PC-9 (cell line): ENCODE data around the gene SLC6A18. TPM values are rescaled to one million over a fixed set of nuclear protein-coding genes. Genes with fewer than 3 reads are reported as not detected.

ENCODE experiments used
- BruUV-seq: library from RNA; stranded (reverse); fragments of 400-500 nt; replicated peaks from 2 replicates; lab custom pipeline; 2021; lab: Mats Ljungman, UMichigan
- CTCF ChIA-PET: fragments of 300-600 bp; sonication (Branson Sonifier 250); formaldehyde crosslinking; loops from one replicate; lab custom pipeline; 2022; ENCODE audit warnings: antibody characterized with exemption; lab: Charles Lee
- POLR2A ChIA-PET: fragments of 300-600 bp; sonication (Branson Sonifier 250); formaldehyde crosslinking; loops from one replicate; lab custom pipeline; 2022; ENCODE audit warnings: antibody characterized with exemption; ENCODE audit not compliant: unreplicated experiment; lab: Charles Lee
- DNase-seq, 2 experiments: peaks; one replicate each; pipeline versions ENCODE4 v3.0.0 to v3.0.0-alpha.2; 2015 to 2022; ENCODE audit warnings: mixed read lengths in 1 of 2
- H2AFZ ChIP-seq: fragments of 200-600 bp; sonication (generic); 2 replicates; pipeline ENCODE4 v1.8.1; 2017; ENCODE audit warnings: antibody characterized with exemption
- H3F3A ChIP-seq: fragments of 200-600 bp; sonication (generic); 2 replicates; pipeline ENCODE4 v1.8.1; 2017; ENCODE audit warnings: antibody characterized with exemption, mild to moderate bottlenecking, low read depth; ENCODE audit not compliant: insufficient read depth
- H3K27ac ChIP-seq: fragments of 200-600 bp; sonication (generic); 2 replicates; pipeline ENCODE4 v1.6.1; 2016; ENCODE audit warnings: mixed run types
- H3K27me3 ChIP-seq: fragments of 200-600 bp; sonication (generic); 2 replicates; pipeline ENCODE4 v1.6.1; 2016; ENCODE audit warnings: low read depth, mixed run types; ENCODE audit not compliant: insufficient read depth
- H3K36me3 ChIP-seq: fragments of 200-600 bp; sonication (generic); 2 replicates; pipeline ENCODE4 v1.6.1; 2016; ENCODE audit warnings: low read depth, mixed run types
- H3K4me1 ChIP-seq: fragments of 200-600 bp; sonication (generic); replicated peaks from 2 replicates; pipeline ENCODE4 v1.6.1; 2016; ENCODE audit warnings: mixed run types; ENCODE audit not compliant: insufficient read depth
- H3K4me2 ChIP-seq: fragments of 200-600 bp; sonication (generic); 2 replicates; pipeline ENCODE4 v1.6.1; 2017; ENCODE audit warnings: mixed run types
- H3K4me3 ChIP-seq: fragments of 200-600 bp; sonication (generic); 2 replicates; pipeline ENCODE4 v1.6.1; 2016; ENCODE audit warnings: mixed run types
- H3K79me2 ChIP-seq: fragments of 200-600 bp; sonication (generic); 2 replicates; pipeline ENCODE4 v1.6.1; 2017; ENCODE audit warnings: low read depth, mixed run types
- H3K9me2 ChIP-seq: fragments of 200-600 bp; sonication (generic); 2 replicates; pipeline ENCODE4 v1.8.1; 2017; ENCODE audit warnings: mild to moderate bottlenecking; ENCODE audit not compliant: insufficient read depth
- H3K9me3 ChIP-seq: fragments of 200-600 bp; sonication (generic); 2 replicates; pipeline ENCODE4 v1.8.1; 2016; ENCODE audit warnings: low read depth; ENCODE audit not compliant: insufficient read depth
- H4K20me1 ChIP-seq: fragments of 200-600 bp; sonication (generic); 2 replicates; pipeline ENCODE4 v1.8.1; 2017; ENCODE audit not compliant: insufficient read depth
- CTCF ChIP-seq: fragments of 200-600 bp; sonication (generic); conservative IDR thresholded peaks from 2 replicates; pipeline ENCODE4 v1.6.1; 2017; ENCODE audit warnings: mixed run types, antibody characterized with exemption, mild to moderate bottlenecking, moderate library complexity
- EZH2 ChIP-seq: fragments of 200-600 bp; sonication (generic); IDR thresholded peaks from 2 replicates; pipeline ENCODE4 v1.8.0; 2017; ENCODE audit warnings: antibody characterized with exemption, low read depth
- intact Hi-C: fragments of 100-400 bp; cut with micrococcal nuclease; formaldehyde crosslinking; loops from one replicate; pipeline ENCODE4 v1.10.0; 2022; ENCODE audit not compliant: unreplicated experiment
- total RNA-seq: library from RNA; stranded (reverse); gene quantifications from 2 replicates; pipeline ENCODE4 v1.2.3, GENCODE V29; 2021

Gene SLC6A18
- total RNA-seq, 1 experiment from 2014 or later: not detected

GRCh38 chr5:1295650-1296037 is 70.5 kb downstream of the SLC6A18 start:
- Histone ChIP-seq H3K79me2 (no peaks in the 10 kb centered on the region), H3K36me3 (no peaks in the 10 kb centered on the region), H3K9me3 (no peaks in the 10 kb centered on the region), H3K4me3 (no peak overlapping the region), H3K27me3 (peaks cover 22% of the 10 kb centered on the region; the same call in 1 of the 2 replicates), H3K4me2 (no peak overlapping the region), H3F3A (peaks cover 8% of the 10 kb centered on the region; the same call in 1 of the 2 replicates), H3K9me2 (no peaks in the 10 kb centered on the region), H3K4me1 (no peaks in the 10 kb centered on the region), H3K27ac (no peak overlapping the region), H4K20me1 (no peaks in the 10 kb centered on the region), H2AFZ (no peak overlapping the region)
- ChIA-PET POLR2A (no interaction called here), CTCF (no interaction called here)
- BruUV-seq: no TSS peak
- intact Hi-C loops: no loop called here
- DNase-seq: no peak
- TF ChIP-seq CTCF (no peak), EZH2 (no peak)

Other genes starting within 250 kb of the SLC6A18 start
- 0.57 and 2.6 TPM in 2 replicates for gene NKD2, start 216.6 kb upstream of the SLC6A18 start, total RNA-seq
- gene SLC12A7, start 113.3 kb upstream of the SLC6A18 start, total RNA-seq: 174 and 207 TPM in 2 replicates
- gene SLC6A19, start 23.8 kb upstream of the SLC6A18 start, total RNA-seq: not detected in 2 replicates
- gene TERT, start 69.7 kb downstream of the SLC6A18 start, total RNA-seq: 0.74 and 2.2 TPM in 2 replicates
- 260 and 266 TPM in 2 replicates for gene CLPTM1L, start 119.7 kb downstream of the SLC6A18 start, total RNA-seq
- not detected in 2 replicates for gene SLC6A3, start 220.1 kb downstream of the SLC6A18 start, total RNA-seq